ENCODE results near the gene UBASH3B.

UBASH3B gene

DNA sequence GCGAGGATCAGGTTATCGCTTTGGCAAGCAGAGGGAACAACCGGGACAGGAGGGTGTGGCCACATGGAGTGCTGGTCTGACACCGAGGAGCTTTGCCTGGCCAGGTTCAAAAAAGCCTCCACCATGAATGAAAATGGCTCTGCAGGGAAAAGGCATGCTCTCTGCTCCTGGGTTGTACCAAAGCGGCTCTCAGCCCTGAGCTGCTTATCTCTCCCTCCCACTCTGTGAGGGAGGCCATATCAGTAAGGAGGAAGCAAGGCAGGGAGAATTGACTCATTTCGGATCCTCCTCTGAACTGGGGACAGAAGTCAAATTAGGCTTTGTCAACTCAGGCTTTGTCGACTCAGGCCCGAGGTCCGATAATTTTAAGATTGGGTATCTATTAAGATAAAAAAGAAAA, 99.9 kb downstream of the UBASH3B start:
- Histone ChIP-seq H3K27ac (ENCODE audit: low read length) (peak overlapping the region; percentile 74), H2AFZ (ENCODE audit: low read depth, low read length) (peak overlapping the region; percentile 58; the same call in 1 of the 2 replicates), H3K27me3 (ENCODE audit: low read depth, low read length) (peaks cover 7% of the 10 kb centered on the region), H3K36me3 (replicated peaks; ENCODE audit: low read depth, low read length) (no peaks in the 10 kb centered on the region), H3K4me2 (ENCODE audit: low read length) (peak overlapping the region; percentile 100), H3K9ac (ENCODE audit: low read length) (peak overlapping the region; percentile 76), H3K4me1 (ENCODE audit: low read length) (peaks cover 34% of the 10 kb centered on the region), H4K20me1 (ENCODE audit: insufficient read depth, low read length) (no peaks in the 10 kb centered on the region), H3K79me2 (ENCODE audit: low read length) (no peaks in the 10 kb centered on the region), H3K9me3 (ENCODE audit: insufficient read depth, low read length) (no peaks in the 10 kb centered on the region), H3K4me3 (ENCODE audit: low read length) (peak overlapping the region; percentile 78)
- TF ChIP-seq, protein P1, sequence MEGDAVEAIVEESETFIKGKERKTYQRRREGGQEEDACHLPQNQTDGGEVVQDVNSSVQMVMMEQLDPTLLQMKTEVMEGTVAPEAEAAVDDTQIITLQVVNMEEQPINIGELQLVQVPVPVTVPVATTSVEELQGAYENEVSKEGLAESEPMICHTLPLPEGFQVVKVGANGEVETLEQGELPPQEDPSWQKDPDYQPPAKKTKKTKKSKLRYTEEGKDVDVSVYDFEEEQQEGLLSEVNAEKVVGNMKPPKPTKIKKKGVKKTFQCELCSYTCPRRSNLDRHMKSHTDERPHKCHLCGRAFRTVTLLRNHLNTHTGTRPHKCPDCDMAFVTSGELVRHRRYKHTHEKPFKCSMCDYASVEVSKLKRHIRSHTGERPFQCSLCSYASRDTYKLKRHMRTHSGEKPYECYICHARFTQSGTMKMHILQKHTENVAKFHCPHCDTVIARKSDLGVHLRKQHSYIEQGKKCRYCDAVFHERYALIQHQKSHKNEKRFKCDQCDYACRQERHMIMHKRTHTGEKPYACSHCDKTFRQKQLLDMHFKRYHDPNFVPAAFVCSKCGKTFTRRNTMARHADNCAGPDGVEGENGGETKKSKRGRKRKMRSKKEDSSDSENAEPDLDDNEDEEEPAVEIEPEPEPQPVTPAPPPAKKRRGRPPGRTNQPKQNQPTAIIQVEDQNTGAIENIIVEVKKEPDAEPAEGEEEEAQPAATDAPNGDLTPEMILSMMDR (IDR thresholded peaks at IDR 0.05; ENCODE audit: low read depth, low read length): no peak
- no peak for TF ChIP-seq EZH2phosphoT487 (IDR thresholded peaks at IDR 0.05; ENCODE audit: low read depth)

DNA sequence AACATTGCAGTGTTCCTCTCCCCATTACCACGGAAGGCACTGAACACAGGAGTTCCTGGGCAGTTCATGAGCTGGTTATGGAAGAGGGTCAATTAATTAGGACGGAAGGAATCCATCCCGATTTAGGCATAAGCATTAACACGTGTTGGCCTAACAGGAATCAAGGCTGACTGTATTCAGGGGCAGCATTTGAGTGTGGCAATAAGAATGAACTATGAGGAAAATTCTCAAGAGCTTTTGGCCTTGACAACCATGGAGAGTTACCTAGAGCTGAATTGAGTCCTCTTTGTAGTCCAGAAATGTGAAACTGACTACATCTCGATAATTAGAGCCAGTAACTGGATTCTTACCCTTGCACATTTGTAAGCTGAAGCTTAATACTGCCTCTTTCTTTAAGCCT, 100.4 kb downstream of the UBASH3B start:
- H3K27ac ChIP-seq (ENCODE audit: low read length): peak overlapping the region; percentile 74
- peak overlapping the region; percentile 100 for H3K4me2 ChIP-seq (ENCODE audit: low read length)
- H3K36me3 ChIP-seq (replicated peaks; ENCODE audit: low read depth, low read length): no peaks in the 10 kb centered on the region
- peak overlapping the region; percentile 78 for H3K4me3 ChIP-seq (ENCODE audit: low read length)
- peaks cover 3% of the 10 kb centered on the region for H3K27me3 ChIP-seq (ENCODE audit: low read depth, low read length)
- no peaks in the 10 kb centered on the region for H3K79me2 ChIP-seq (ENCODE audit: low read length)
- TF ChIP-seq, protein P1 (IDR thresholded peaks at IDR 0.05; ENCODE audit: low read depth, low read length): no peak
- no peaks in the 10 kb centered on the region for H4K20me1 ChIP-seq (ENCODE audit: insufficient read depth, low read length)
- 0 out of 2 replicates have a peak overlapping the region, but pooled peaks have one; percentile 58 for H2AFZ ChIP-seq (ENCODE audit: low read depth, low read length)
- peak overlapping the region; percentile 76 for H3K9ac ChIP-seq (ENCODE audit: low read length)
- peaks cover 31% of the 10 kb centered on the region for H3K4me1 ChIP-seq (ENCODE audit: low read length)
- no peaks in the 10 kb centered on the region for H3K9me3 ChIP-seq (ENCODE audit: insufficient read depth, low read length)

DNA sequence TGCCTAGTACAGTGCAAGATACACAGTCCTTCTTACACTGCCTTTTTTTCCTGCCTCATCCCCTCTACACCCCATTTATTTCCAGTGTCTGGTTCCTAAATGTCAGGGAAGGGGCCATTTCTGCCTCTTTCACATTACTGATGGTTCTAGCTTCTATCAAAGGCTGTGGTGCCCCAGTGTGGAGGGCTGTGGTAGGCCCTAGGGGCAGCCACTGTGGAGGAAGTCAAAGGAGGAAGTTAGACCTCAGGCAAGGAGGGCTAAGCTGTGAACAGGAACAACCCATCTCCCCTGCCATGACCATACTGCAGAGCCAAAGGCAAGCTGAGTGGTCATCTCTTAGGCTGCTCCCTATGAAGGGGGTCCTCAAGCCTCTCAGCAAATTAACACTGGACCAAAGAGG, 100.9 kb downstream of the UBASH3B start:
- Histone ChIP-seq H3K4me2 (ENCODE audit: low read length) (peak overlapping the region; percentile 100), H2AFZ (ENCODE audit: low read depth, low read length) (peak overlapping the region; percentile 58; the same call in 1 of the 2 replicates), H3K4me1 (ENCODE audit: low read length) (peaks cover 31% of the 10 kb centered on the region), H3K36me3 (replicated peaks; ENCODE audit: low read depth, low read length) (no peaks in the 10 kb centered on the region), H3K27me3 (ENCODE audit: low read depth, low read length) (peaks cover 3% of the 10 kb centered on the region), H3K27ac (ENCODE audit: low read length) (peak overlapping the region; percentile 74), H3K4me3 (ENCODE audit: low read length) (no peak overlapping the region), H3K9ac (ENCODE audit: low read length) (peak overlapping the region; percentile 76), H3K9me3 (ENCODE audit: insufficient read depth, low read length) (no peaks in the 10 kb centered on the region), H3K79me2 (ENCODE audit: low read length) (no peaks in the 10 kb centered on the region), H4K20me1 (ENCODE audit: insufficient read depth, low read length) (no peaks in the 10 kb centered on the region)
- TF ChIP-seq, protein P1 (IDR thresholded peaks at IDR 0.05; ENCODE audit: low read depth, low read length): peak; percentile 81
- no peak for TF ChIP-seq EZH2phosphoT487 (IDR thresholded peaks at IDR 0.05; ENCODE audit: low read depth)

DNA sequence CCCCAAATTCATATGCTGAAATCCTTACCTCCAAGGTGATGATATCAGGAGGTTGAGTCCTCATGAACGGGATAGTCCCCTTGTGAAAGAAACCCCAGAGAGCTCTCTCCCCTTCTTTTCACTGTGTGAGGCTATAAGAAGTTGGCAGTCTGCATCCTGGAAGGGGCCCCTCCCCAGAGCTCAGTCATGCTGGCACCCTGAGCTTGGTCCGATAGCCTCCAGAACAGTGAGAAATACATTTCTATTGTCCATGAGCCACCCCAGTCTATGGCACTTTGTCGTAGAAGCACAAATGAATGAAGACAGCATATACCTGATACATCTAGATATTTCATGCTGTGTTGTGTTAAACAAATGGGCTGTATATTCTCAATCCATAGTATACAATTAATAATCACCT, 101.7 kb downstream of the UBASH3B start:
- TF ChIP-seq, protein P1 (IDR thresholded peaks at IDR 0.05; ENCODE audit: low read depth, low read length): no peak
- TF ChIP-seq EZH2phosphoT487 (IDR thresholded peaks at IDR 0.05; ENCODE audit: low read depth): no peak
- H3K27ac ChIP-seq (ENCODE audit: low read length): no peak overlapping the region
- no peaks in the 10 kb centered on the region for H3K79me2 ChIP-seq (ENCODE audit: low read length)

More for the DNA sequence above, 101.7 kb downstream of the UBASH3B start:
- Histone ChIP-seq H3K4me3 (ENCODE audit: low read length) (no peak overlapping the region), H3K27me3 (ENCODE audit: low read depth, low read length) (peaks cover 3% of the 10 kb centered on the region), H3K36me3 (replicated peaks; ENCODE audit: low read depth, low read length) (no peaks in the 10 kb centered on the region), H3K9me3 (ENCODE audit: insufficient read depth, low read length) (no peaks in the 10 kb centered on the region), H3K9ac (ENCODE audit: low read length) (no peak overlapping the region), H3K4me1 (ENCODE audit: low read length) (peaks cover 31% of the 10 kb centered on the region), H2AFZ (ENCODE audit: low read depth, low read length) (no peak overlapping the region), H4K20me1 (ENCODE audit: insufficient read depth, low read length) (no peaks in the 10 kb centered on the region), H3K4me2 (ENCODE audit: low read length) (no peak overlapping the region)
